GM21825 (cell line): ENCODE measurements around the gene RABL3.
"Not testable (repeated sequence)": the region's sequence is repeated elsewhere in the genome, so short reads cannot be mapped to it uniquely, and the experiment has no call there.

Source experiments
- ATAC-seq: cut with Tn5 transposase; IDR thresholded peaks from one replicate; pipeline ENCODE4 v1.9.1; 2021; ENCODE audit warnings: mild to moderate bottlenecking, moderate library complexity; ENCODE audit not compliant: unreplicated experiment

The RABL3 gene

GRCh38 chr3:120742198-120742848 lies at the start of gene RABL3, which contains the start of gene GTF2E1:
RABL3 (minus strand) TSS chr3:120742516; CDS start chr3:120742507, 9 bp downstream.
GTF2E1 (plus strand) TSS chr3:120742744; CDS start chr3:120750553, 7,809 bp downstream.
- peak; percentile 99 for ATAC-seq

- ATAC-seq: no peak
These were observed 49.6 kb upstream of the RABL3 start for GRCh38 chr3:120791913-120792312.

- ATAC-seq: no peak
These were observed 48.7 kb upstream of the RABL3 start for GRCh38 chr3:120791010-120791409.

GRCh38 chr3:120785832-120786231 lies 43.5 kb upstream of the RABL3 start:
- peak; percentile 56 for ATAC-seq

- ATAC-seq: peak; percentile 94
These were observed 38.7 kb upstream of the RABL3 start for GRCh38 chr3:120780977-120781376.

- no peak for ATAC-seq
These were observed 36.5 kb upstream of the RABL3 start for GRCh38 chr3:120778776-120779175.

- no peak for ATAC-seq
These were observed 33.1 kb upstream of the RABL3 start for GRCh38 chr3:120775411-120775810.

GRCh38 chr3:120773932-120774331 lies 31.6 kb upstream of the RABL3 start:
- ATAC-seq: peak; percentile 59

GRCh38 chr3:120772081-120772480 lies 29.8 kb upstream of the RABL3 start:
- ATAC-seq: no peak

- no peak for ATAC-seq
These were observed 28.6 kb upstream of the RABL3 start for GRCh38 chr3:120770891-120771290.

GRCh38 chr3:120769436-120769835 lies 27.1 kb upstream of the RABL3 start:
- no peak for ATAC-seq

GRCh38 chr3:120767106-120767505 lies 24.8 kb upstream of the RABL3 start:
- no peak for ATAC-seq

GRCh38 chr3:120766576-120766975 lies 24.3 kb upstream of the RABL3 start:
- no peak for ATAC-seq

GRCh38 chr3:120765830-120766493 lies 23.6 kb upstream of the RABL3 start:
- peak; percentile 61 for ATAC-seq

GRCh38 chr3:120764206-120764605 lies 21.9 kb upstream of the RABL3 start:
- ATAC-seq: no peak

- peak; percentile 78 for ATAC-seq
These were observed 21.3 kb upstream of the RABL3 start for GRCh38 chr3:120763601-120764000.

- no peak for ATAC-seq
These were observed 20.3 kb upstream of the RABL3 start for GRCh38 chr3:120762615-120763014.

GRCh38 chr3:120758551-120758950 lies 16.2 kb upstream of the RABL3 start:
- ATAC-seq: not testable (repeated sequence)

- ATAC-seq: no peak
These were observed 13.7 kb upstream of the RABL3 start for GRCh38 chr3:120756061-120756460.

- ATAC-seq: no peak
These were observed 11.5 kb upstream of the RABL3 start for GRCh38 chr3:120753810-120754209.

GRCh38 chr3:120752865-120753264 lies 10.5 kb upstream of the RABL3 start:
- ATAC-seq: no peak

GRCh38 chr3:120752230-120752629 lies 9.9 kb upstream of the RABL3 start:
- no peak for ATAC-seq
